Neural progenitor cell (in vitro differentiated cells): ENCODE measurements around the gene THOC5. TPM values are rescaled to one million over a fixed set of nuclear protein-coding genes. Genes with fewer than 3 reads are reported as not detected.

Experiments
- DNase-seq: peaks from one replicate; pipeline ENCODE4 v3.0.0-alpha.2; 2016; ENCODE audit warnings: low spot score
- H2AFZ ChIP-seq: fragments of 200-600 bp; sonication (generic); replicated peaks from 2 replicates; pipeline ENCODE4 v1.6.1; 2016; ENCODE audit warnings: antibody characterized with exemption
- H3F3A ChIP-seq: fragments of 200-600 bp; sonication (generic); 2 replicates; pipeline ENCODE4 v1.6.1; 2016; ENCODE audit warnings: antibody characterized with exemption, low read depth
- H3K27ac ChIP-seq: fragments of 200-600 bp; sonication (generic); 2 replicates; pipeline ENCODE4 v1.5.1; 2016; ENCODE audit warnings: mild to moderate bottlenecking
- H3K27me3 ChIP-seq: fragments of 200-600 bp; sonication (generic); 2 replicates; pipeline ENCODE4 v1.6.1; 2016; ENCODE audit warnings: mild to moderate bottlenecking, moderate library complexity
- H3K36me3 ChIP-seq: fragments of 200-600 bp; sonication (generic); 2 replicates; pipeline ENCODE4 v1.5.1; 2016
- H3K4me1 ChIP-seq: fragments of 200-600 bp; sonication (generic); 2 replicates; pipeline ENCODE4 v1.6.1; 2016; ENCODE audit warnings: mixed run types
- H3K4me2 ChIP-seq: fragments of 200-600 bp; sonication (generic); 2 replicates; pipeline ENCODE4 v1.6.1; 2016
- H3K4me3 ChIP-seq: fragments of 200-600 bp; sonication (generic); 2 replicates; pipeline ENCODE4 v1.5.1; 2016
- H3K79me2 ChIP-seq: fragments of 200-600 bp; sonication (generic); 2 replicates; pipeline ENCODE4 v1.6.1; 2016; ENCODE audit warnings: low read depth
- H3K9ac ChIP-seq: fragments of 200-600 bp; sonication (generic); 2 replicates; pipeline ENCODE4 v1.6.1; 2016
- H3K9me3 ChIP-seq: fragments of 200-600 bp; sonication (generic); 2 replicates; pipeline ENCODE4 v1.5.1; 2016; ENCODE audit warnings: low read depth
- H4K20me1 ChIP-seq: fragments of 200-600 bp; sonication (generic); 2 replicates; pipeline ENCODE4 v1.6.1; 2016; ENCODE audit warnings: low read depth
- H3K27ac Mint-ChIP-seq: 3 replicates; pipeline ENCODE4 v1.8.0; 2021; ENCODE audit warnings: mixed read lengths
- H3K27me3 Mint-ChIP-seq: 2 replicates; pipeline ENCODE4 v1.8.0; 2022; ENCODE audit warnings: low read depth, mild to moderate bottlenecking, inconsistent platforms, moderate library complexity, mixed read lengths; ENCODE audit not compliant: insufficient read depth
- H3K36me3 Mint-ChIP-seq: 3 replicates; pipeline ENCODE4 v1.8.0; 2021; ENCODE audit warnings: mixed read lengths
- H3K4me1 Mint-ChIP-seq: 3 replicates; pipeline ENCODE4 v1.8.0; 2021; ENCODE audit warnings: mixed read lengths
- H3K4me3 Mint-ChIP-seq: 3 replicates; pipeline ENCODE4 v1.8.0; 2021; ENCODE audit warnings: mild to moderate bottlenecking, moderate library complexity, mixed read lengths
- H3K9me3 Mint-ChIP-seq: 3 replicates; pipeline ENCODE4 v1.8.0; 2020; ENCODE audit warnings: mixed read lengths
- EZH2 ChIP-seq: fragments of 200-600 bp; sonication (generic); IDR thresholded peaks from 2 replicates; pipeline ENCODE4 v1.6.1; 2017; ENCODE audit warnings: antibody characterized with exemption, mild to moderate bottlenecking, moderate library complexity
- EZH2phosphoT487 ChIP-seq: fragments of 200-600 bp; sonication (generic); IDR thresholded peaks from 2 replicates; pipeline ENCODE4 v1.6.1; 2017; ENCODE audit warnings: antibody characterized with exemption
- total RNA-seq: library from RNA; depleted of rRNA; stranded (reverse); fragments of >200 nt; gene quantifications from 2 replicates; pipeline ENCODE4 v1.2.3, GENCODE V29; 2015; ENCODE audit warnings: low replicate concordance
- TF ChIP-seq, protein P1 (sequence below): fragments of 200-600 bp; sonication (generic); IDR thresholded peaks from 2 replicates; pipeline ENCODE4 v1.5.1; 2017; ENCODE audit warnings: antibody characterized with exemption, mild to moderate bottlenecking

Gene THOC5
- total RNA-seq, 1 donor from 2014 or later: 42.9 TPM

DNA sequence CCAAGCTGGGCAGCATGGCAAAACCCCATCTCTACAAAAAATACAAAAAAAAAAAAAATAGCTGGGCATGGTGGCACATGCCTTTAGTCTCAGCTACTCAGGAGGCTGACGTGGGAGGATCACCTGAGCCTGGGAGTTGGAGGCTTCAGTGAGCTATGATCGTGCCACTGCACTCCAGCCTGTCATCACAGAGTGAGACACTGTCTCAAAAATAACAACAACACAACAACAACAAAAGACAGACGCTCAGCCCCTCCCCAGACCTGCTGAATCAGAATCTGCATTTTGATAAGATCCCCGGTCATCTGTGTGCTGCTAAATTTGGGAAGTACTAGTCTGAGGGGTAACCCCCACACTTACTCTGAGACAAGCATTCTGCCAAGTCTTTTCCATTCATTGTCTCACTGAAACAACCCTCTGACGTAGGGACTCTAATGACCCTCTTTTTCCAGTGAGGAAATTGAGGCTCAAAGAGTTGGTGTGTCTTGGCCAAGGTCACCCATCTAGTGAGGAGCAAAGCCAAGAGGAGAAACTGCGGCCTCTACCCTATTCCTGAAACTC, 66.1 kb downstream of the THOC5 start:
- Histone ChIP-seq H3K36me3 (no peaks in the 10 kb centered on the region), H2AFZ (no peak overlapping the region), H3K79me2 (no peaks in the 10 kb centered on the region), H3F3A (no peaks in the 10 kb centered on the region), H3K9me3 (no peaks in the 10 kb centered on the region), H3K27ac (no peak overlapping the region), H3K9ac (no peak overlapping the region), H3K27me3 (peaks cover 5% of the 10 kb centered on the region), H3K4me3 (no peak overlapping the region), H4K20me1 (peaks cover 2% of the 10 kb centered on the region), H3K4me2 (no peak overlapping the region), H3K4me1 (no peaks in the 10 kb centered on the region)
- no peak overlapping the region for H3K4me3 Mint-ChIP-seq
- H3K27ac Mint-ChIP-seq: peak overlapping the region; percentile 19
- DNase-seq: no peak
- H3K27me3 Mint-ChIP-seq: peaks cover 4% of the 10 kb centered on the region
- peaks cover 2% of the 10 kb centered on the region for H3K36me3 Mint-ChIP-seq
- TF ChIP-seq EZH2phosphoT487 (no peak), EZH2 (no peak)
- TF ChIP-seq, protein P1, sequence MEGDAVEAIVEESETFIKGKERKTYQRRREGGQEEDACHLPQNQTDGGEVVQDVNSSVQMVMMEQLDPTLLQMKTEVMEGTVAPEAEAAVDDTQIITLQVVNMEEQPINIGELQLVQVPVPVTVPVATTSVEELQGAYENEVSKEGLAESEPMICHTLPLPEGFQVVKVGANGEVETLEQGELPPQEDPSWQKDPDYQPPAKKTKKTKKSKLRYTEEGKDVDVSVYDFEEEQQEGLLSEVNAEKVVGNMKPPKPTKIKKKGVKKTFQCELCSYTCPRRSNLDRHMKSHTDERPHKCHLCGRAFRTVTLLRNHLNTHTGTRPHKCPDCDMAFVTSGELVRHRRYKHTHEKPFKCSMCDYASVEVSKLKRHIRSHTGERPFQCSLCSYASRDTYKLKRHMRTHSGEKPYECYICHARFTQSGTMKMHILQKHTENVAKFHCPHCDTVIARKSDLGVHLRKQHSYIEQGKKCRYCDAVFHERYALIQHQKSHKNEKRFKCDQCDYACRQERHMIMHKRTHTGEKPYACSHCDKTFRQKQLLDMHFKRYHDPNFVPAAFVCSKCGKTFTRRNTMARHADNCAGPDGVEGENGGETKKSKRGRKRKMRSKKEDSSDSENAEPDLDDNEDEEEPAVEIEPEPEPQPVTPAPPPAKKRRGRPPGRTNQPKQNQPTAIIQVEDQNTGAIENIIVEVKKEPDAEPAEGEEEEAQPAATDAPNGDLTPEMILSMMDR: no peak
- H3K9me3 Mint-ChIP-seq: no peaks in the 10 kb centered on the region
- H3K4me1 Mint-ChIP-seq: no peaks in the 10 kb centered on the region

DNA sequence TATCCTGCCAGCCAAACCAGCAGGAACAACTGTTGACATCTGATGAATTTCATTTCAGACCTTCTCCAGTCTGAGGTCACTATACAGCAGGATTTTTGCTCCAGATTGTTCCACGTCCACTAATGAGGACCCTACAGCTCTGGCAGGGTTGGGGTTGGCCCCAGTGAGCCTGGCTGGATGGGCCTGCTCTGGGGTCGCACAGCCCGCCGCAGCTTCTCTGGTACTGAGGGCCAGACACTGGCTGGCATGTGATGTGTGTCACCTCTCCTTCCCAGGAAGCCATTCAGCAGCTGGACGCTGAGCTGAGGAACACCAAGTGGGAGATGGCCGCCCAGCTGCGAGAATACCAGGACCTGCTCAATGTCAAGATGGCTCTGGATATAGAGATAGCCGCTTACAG, 68.1 kb downstream of the THOC5 start:
- Histone ChIP-seq H3K79me2 (no peaks in the 10 kb centered on the region), H3K4me2 (no peak overlapping the region), H3K27me3 (peaks cover 25% of the 10 kb centered on the region), H4K20me1 (peaks cover 17% of the 10 kb centered on the region), H3K4me3 (no peak overlapping the region), H3K36me3 (no peaks in the 10 kb centered on the region), H2AFZ (no peak overlapping the region), H3K9ac (no peak overlapping the region), H3K9me3 (no peaks in the 10 kb centered on the region), H3K27ac (no peak overlapping the region), H3F3A (peaks cover 16% of the 10 kb centered on the region), H3K4me1 (peaks cover 11% of the 10 kb centered on the region)
- H3K4me1 Mint-ChIP-seq: peaks cover 12% of the 10 kb centered on the region
- peaks cover 2% of the 10 kb centered on the region for H3K36me3 Mint-ChIP-seq
- H3K27ac Mint-ChIP-seq: no peak overlapping the region
- no peaks in the 10 kb centered on the region for H3K9me3 Mint-ChIP-seq
- TF ChIP-seq EZH2 (no peak), EZH2phosphoT487 (no peak)
- TF ChIP-seq, protein P1: no peak
- H3K4me3 Mint-ChIP-seq: no peak overlapping the region
- DNase-seq: no peak
- peaks cover 11% of the 10 kb centered on the region for H3K27me3 Mint-ChIP-seq

GRCh38 chr22:29484642-29485041, 68.9 kb downstream of the THOC5 start:
- H3K79me2 ChIP-seq: no peaks in the 10 kb centered on the region
- H2AFZ ChIP-seq: no peak overlapping the region
- TF ChIP-seq, protein P1: no peak
- no peak overlapping the region for H3K27ac Mint-ChIP-seq
- peaks cover 23% of the 10 kb centered on the region for H3F3A ChIP-seq
- H3K27me3 ChIP-seq: peaks cover 33% of the 10 kb centered on the region
- peaks cover 2% of the 10 kb centered on the region for H3K36me3 Mint-ChIP-seq
- no peaks in the 10 kb centered on the region for H3K36me3 ChIP-seq
- H3K4me3 Mint-ChIP-seq: no peak overlapping the region
- H3K9me3 ChIP-seq: no peaks in the 10 kb centered on the region
- no peak overlapping the region for H3K9ac ChIP-seq
- H3K4me1 ChIP-seq: peaks cover 11% of the 10 kb centered on the region
- DNase-seq: no peak
- H3K27me3 Mint-ChIP-seq: peaks cover 13% of the 10 kb centered on the region
- no peak overlapping the region for H3K4me3 ChIP-seq
- no peak overlapping the region for H3K4me2 ChIP-seq
- H3K27ac ChIP-seq: no peak overlapping the region
- peaks cover 25% of the 10 kb centered on the region for H4K20me1 ChIP-seq
- H3K9me3 Mint-ChIP-seq: no peaks in the 10 kb centered on the region
- H3K4me1 Mint-ChIP-seq: peaks cover 14% of the 10 kb centered on the region
